ENCODE measurements around the gene EPHA2. TPM values are rescaled to one million over a fixed set of nuclear protein-coding genes. Genes with fewer than 3 reads are reported as not detected.
"Not testable (repeated sequence)": the region's sequence is repeated elsewhere in the genome, so short reads cannot be mapped to it uniquely, and the experiment has no call there.

Gene EPHA2
- total RNA-seq, 1 donor from 2014 or later, result 144 TPM

- DNase-seq (ENCODE audit: low read depth), result no peak
- TF ChIP-seq, protein P1, sequence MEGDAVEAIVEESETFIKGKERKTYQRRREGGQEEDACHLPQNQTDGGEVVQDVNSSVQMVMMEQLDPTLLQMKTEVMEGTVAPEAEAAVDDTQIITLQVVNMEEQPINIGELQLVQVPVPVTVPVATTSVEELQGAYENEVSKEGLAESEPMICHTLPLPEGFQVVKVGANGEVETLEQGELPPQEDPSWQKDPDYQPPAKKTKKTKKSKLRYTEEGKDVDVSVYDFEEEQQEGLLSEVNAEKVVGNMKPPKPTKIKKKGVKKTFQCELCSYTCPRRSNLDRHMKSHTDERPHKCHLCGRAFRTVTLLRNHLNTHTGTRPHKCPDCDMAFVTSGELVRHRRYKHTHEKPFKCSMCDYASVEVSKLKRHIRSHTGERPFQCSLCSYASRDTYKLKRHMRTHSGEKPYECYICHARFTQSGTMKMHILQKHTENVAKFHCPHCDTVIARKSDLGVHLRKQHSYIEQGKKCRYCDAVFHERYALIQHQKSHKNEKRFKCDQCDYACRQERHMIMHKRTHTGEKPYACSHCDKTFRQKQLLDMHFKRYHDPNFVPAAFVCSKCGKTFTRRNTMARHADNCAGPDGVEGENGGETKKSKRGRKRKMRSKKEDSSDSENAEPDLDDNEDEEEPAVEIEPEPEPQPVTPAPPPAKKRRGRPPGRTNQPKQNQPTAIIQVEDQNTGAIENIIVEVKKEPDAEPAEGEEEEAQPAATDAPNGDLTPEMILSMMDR (IDR thresholded peaks at IDR 0.05; ENCODE audit: insufficient read depth, low read length, severe bottlenecking), result no peak
- Histone ChIP-seq H3K4me3 (ENCODE audit: low read depth, low read length) (no peak overlapping the region), H3K27me3 (ENCODE audit: control insufficient read depth, insufficient read depth, low read length) (no peaks in the 10 kb centered on the region), H3K36me3 (ENCODE audit: control insufficient read depth, insufficient read depth, low read length) (peaks cover 3% of the 10 kb centered on the region)
- FAIRE-seq, result no peak
Observed at GRCh38 chr1:16202281-16203210, 46.7 kb upstream of the EPHA2 start.

GRCh38 chr1:16199700-16200099 lies 43.8 kb upstream of the EPHA2 start:
- TF ChIP-seq, protein P1 (IDR thresholded peaks at IDR 0.05; ENCODE audit: insufficient read depth, low read length, severe bottlenecking), result no peak
- FAIRE-seq, result no peak
- DNase-seq (ENCODE audit: low read depth), result no peak
- Histone ChIP-seq H3K27me3 (ENCODE audit: control insufficient read depth, insufficient read depth, low read length) (no peaks in the 10 kb centered on the region), H3K4me3 (ENCODE audit: low read depth, low read length) (no peak overlapping the region), H3K36me3 (ENCODE audit: control insufficient read depth, insufficient read depth, low read length) (peaks cover 3% of the 10 kb centered on the region)

GRCh38 chr1:16199157-16199501 lies 43.3 kb upstream of the EPHA2 start:
- TF ChIP-seq, protein P1 (IDR thresholded peaks at IDR 0.05; ENCODE audit: insufficient read depth, low read length, severe bottlenecking), result no peak
- H3K4me3 ChIP-seq (ENCODE audit: low read depth, low read length), result no peak overlapping the region
- DNase-seq (ENCODE audit: low read depth) (no peak), FAIRE-seq (no peak)
- no peaks in the 10 kb centered on the region for H3K27me3 ChIP-seq (ENCODE audit: control insufficient read depth, insufficient read depth, low read length)
- peaks cover 1% of the 10 kb centered on the region for H3K36me3 ChIP-seq (ENCODE audit: control insufficient read depth, insufficient read depth, low read length)

DNA sequence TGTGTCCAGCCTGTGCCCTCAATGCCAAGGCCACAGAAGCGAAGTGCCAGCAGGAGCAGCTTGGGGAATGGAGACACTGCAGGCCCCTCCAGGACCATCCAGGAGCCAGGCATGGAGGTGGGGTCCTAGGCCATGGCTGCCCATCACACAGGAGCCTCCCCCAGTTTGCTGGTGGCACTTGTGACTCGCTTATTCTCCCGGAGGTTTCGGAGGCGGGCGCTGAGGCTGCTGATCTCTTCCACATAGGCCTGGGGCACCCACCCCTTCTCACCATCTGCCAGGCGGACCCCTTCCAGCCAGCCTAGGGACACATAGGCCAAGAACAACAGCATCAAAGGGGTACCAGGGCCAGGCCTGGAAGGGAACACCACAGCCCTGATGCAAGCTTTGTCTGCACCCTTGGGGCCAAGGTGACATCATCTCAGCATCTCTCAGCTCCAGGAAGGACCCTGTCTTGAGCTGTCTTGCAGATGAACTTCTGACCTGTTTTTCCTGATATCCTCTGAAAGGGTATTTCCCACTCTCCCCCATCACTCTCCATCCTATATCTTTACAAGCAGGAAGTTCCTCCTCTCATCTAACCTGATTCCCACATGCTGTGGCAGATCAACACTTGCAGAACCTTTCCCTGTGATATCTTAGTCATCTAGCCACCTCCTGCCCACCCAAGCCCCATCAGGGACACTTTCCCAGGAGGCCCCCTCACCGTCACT lies 42.7 kb upstream of the EPHA2 start:
- Histone ChIP-seq H3K36me3 (ENCODE audit: control insufficient read depth, insufficient read depth, low read length) (peaks cover 1% of the 10 kb centered on the region), H3K4me3 (ENCODE audit: low read depth, low read length) (no peak overlapping the region), H3K27me3 (ENCODE audit: control insufficient read depth, insufficient read depth, low read length) (no peaks in the 10 kb centered on the region)
- TF ChIP-seq, protein P1 (IDR thresholded peaks at IDR 0.05; ENCODE audit: insufficient read depth, low read length, severe bottlenecking), result no peak
- DNase-seq (ENCODE audit: low read depth), result no peak
- no peak for FAIRE-seq

GRCh38 chr1:16196874-16197273 lies 41.0 kb upstream of the EPHA2 start:
- FAIRE-seq, result no peak
- H3K36me3 ChIP-seq (ENCODE audit: control insufficient read depth, insufficient read depth, low read length), result peaks cover 1% of the 10 kb centered on the region
- no peak for DNase-seq (ENCODE audit: low read depth)
- no peak overlapping the region for H3K4me3 ChIP-seq (ENCODE audit: low read depth, low read length)
- TF ChIP-seq, protein P1 (IDR thresholded peaks at IDR 0.05; ENCODE audit: insufficient read depth, low read length, severe bottlenecking), result no peak
- H3K27me3 ChIP-seq (ENCODE audit: control insufficient read depth, insufficient read depth, low read length), result no peaks in the 10 kb centered on the region

GRCh38 chr1:16196139-16196538 lies 40.3 kb upstream of the EPHA2 start:
- not testable (repeated sequence) for H3K27me3 ChIP-seq (ENCODE audit: control insufficient read depth, insufficient read depth, low read length); DNase-seq (ENCODE audit: low read depth); FAIRE-seq; H3K36me3 ChIP-seq (ENCODE audit: control insufficient read depth, insufficient read depth, low read length); H3K4me3 ChIP-seq (ENCODE audit: low read depth, low read length)
